GM12874 (cell line): Measurements from ENCODE around the gene SAMD5.

ENCODE experiments used
- CTCF ChIP-seq: IDR thresholded peaks from 2 replicates; pipeline ENCODE4 v1.5.1; 2011; ENCODE audit warnings: low read depth, mild to moderate bottlenecking, control low read depth, low read length, moderate library complexity; ENCODE audit not compliant: insufficient read depth

Gene SAMD5

GRCh38 chr6:147614501-147614900, 106.0 kb downstream of the SAMD5 start:
- no peak for TF ChIP-seq CTCF

GRCh38 chr6:147615659-147616456, 107.4 kb downstream of the SAMD5 start:
- no peak for TF ChIP-seq CTCF

GRCh38 chr6:147617366-147617765, 108.9 kb downstream of the SAMD5 start:
- no peak for TF ChIP-seq CTCF

GRCh38 chr6:147618457-147618856, 110.0 kb downstream of the SAMD5 start:
- TF ChIP-seq CTCF: no peak

- TF ChIP-seq CTCF: no peak
Observed at GRCh38 chr6:147618927-147619326, 110.4 kb downstream of the SAMD5 start.
